Mesenteric fat pad (tissue), 1 donor: ENCODE data around the gene ZSWIM3. TPM values are rescaled to one million over a fixed set of nuclear protein-coding genes. Genes with fewer than 3 reads are reported as not detected.
A peak's percentile ranks its signal among the peaks of the same experiment; 100 is the strongest.
"Not testable (repeated sequence)": the region's sequence is repeated elsewhere in the genome, so short reads cannot be mapped to it uniquely, and the experiment has no call there.

ENCODE experiments used
- DNase-seq: peaks from one replicate; pipeline ENCODE4 v3.0.0-alpha.2; 2020; ENCODE audit warnings: low spot score
- total RNA-seq: library from RNA; stranded (reverse); fragmentation: NEBNext Ultra II Directional; extraction: Animal tissue kit (Norgen Biotek cat#: 25700); gene quantifications from one replicate; pipeline ENCODE4 v1.2.1, GENCODE V29; 2021
- donor health status: DM: yes; HTN: yes; CAD: no.

ZSWIM3 gene
- total RNA-seq, 1 donor from 2014 or later = 2.2 TPM

GRCh38 chr20:45890077-45890984, 32.9 kb downstream of the ZSWIM3 start:
- no peak for DNase-seq

DNA sequence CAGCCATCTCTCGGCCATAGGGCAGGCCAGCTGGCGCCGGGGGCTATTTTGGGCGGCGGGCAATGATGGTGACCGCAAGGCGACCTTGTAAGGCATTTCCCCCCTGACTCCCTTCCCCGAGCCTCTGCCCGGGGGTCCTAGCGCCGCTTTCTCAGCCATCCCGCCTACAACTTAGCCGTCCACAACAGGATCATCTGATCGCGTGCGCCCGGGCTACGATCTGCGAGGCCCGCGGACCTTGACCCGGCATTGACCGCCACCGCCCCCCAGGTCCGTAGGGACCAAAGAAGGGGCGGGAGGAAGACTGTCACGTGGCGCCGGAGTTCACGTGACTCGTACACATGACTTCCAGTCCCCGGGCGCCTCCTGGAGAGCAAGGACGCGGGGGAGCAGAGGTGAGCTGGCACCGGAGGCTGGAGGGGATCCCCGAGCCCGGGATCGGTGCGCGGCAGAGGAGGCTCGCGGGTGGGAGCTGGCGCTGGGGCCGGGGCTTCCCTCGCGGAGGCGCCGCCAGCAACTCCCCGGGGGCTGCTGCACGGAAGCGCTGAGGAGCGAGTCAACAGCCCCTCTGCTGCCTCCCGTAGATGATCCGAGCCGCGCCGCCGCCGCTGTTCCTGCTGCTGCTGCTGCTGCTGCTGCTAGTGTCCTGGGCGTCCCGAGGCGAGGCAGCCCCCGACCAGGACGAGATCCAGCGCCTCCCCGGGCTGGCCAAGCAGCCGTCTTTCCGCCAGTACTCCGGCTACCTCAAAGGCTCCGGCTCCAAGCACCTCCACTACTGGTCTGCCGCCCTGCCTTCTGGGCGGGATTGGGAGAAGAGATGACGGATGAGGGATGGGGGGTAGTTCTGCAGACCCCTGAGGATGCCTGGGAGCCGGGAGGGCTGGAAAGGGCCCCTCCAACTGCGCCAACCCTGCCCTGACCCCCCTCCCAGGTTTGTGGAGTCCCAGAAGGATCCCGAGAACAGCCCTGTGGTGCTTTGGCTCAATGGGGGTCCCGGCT, 33.9 kb downstream of the ZSWIM3 start, which contains the start of the genes CTSA and NEURL2:
Gene CTSA (plus strand): TSS at position 351 of the 999 bp plus-strand sequence. CDS start 234 bp downstream, at position 585.
Gene NEURL2 (minus strand): TSS at position 224 of the 999 bp plus-strand sequence. CDS start 217 bp downstream, at position 7.
- DNase-seq = peak; percentile 96

DNA sequence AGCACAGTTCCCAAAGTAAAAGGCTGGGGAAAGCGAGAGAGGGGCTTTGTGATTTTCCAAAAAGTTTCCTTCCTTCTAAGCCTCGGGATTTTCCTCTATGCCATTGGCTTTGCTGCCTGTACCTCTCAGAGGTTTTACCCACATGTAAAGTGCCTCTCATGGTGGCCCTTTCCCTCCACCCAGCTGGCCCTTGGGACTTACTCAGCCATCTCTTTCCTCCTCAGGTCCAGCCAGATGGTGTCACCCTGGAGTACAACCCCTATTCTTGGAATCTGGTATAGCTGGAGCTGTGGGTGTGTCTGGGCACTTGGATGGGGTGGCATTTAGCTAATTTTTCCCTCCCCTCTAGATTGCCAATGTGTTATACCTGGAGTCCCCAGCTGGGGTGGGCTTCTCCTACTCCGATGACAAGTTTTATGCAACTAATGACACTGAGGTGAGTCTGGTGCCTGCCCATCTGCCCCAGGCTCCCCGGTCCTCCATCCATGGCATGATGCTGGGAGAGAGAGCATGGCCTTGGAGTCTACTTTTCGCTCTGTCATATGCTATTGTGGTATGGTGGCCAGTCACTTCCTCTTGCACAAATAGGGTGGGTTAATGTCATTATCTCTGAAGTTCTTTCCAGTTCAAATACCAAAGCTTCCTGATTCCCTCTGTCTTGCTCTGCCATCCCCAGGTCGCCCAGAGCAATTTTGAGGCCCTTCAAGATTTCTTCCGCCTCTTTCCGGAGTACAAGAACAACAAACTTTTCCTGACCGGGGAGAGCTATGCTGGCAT, 34.8 kb downstream of the ZSWIM3 start:
- no peak for DNase-seq

DNA sequence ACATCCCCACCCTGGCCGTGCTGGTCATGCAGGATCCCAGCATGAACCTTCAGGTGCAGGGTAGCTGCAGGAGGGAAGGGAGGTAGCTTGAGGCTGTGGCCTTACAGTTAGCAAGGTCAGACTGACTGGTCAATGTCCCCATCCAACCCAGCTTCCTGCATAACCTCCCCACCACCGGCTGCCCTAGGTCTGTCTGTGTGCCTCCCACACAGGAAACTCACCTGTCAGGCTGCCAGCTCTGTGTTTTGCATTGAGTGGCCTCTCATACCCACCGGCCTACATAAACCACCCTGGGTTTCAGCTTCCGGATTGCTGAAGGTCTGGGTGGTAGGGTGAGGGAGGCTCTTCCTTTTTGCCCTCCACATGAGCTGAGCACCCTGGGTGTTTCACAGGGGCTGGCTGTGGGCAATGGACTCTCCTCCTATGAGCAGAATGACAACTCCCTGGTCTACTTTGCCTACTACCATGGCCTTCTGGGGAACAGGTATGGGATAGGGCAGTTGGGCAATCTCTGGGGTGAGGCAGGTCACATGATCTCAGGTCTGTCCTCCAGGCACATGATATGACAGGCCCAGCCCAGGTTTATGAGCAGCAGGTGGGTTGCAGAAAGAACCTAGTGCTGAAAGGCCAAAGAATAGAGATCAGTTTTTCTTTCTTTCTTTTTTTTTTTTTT, 35.5 kb downstream of the ZSWIM3 start:
- DNase-seq = no peak

GRCh38 chr20:45893831-45894230, 36.4 kb downstream of the ZSWIM3 start:
- DNase-seq = no peak

DNA sequence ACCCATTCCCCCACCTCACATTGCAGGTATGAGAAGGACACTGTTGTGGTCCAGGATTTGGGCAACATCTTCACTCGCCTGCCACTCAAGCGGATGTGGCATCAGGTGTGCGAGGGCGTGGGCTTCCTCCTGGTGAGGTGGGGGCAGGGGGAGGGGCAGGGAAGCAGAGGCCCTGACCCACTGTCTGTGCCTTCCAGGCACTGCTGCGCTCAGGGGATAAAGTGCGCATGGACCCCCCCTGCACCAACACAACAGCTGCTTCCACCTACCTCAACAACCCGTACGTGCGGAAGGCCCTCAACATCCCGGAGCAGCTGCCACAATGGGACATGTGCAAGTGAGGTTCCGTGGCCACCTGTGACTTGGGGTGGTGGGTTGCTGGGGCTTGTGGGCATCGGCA, 37.4 kb downstream of the ZSWIM3 start:
- no peak for DNase-seq

GRCh38 chr20:45896641-45897161, 39.3 kb downstream of the ZSWIM3 start:
- DNase-seq = no peak

- no peak for DNase-seq
Measured at GRCh38 chr20:45897289-45897688, 39.9 kb downstream of the ZSWIM3 start.

DNA sequence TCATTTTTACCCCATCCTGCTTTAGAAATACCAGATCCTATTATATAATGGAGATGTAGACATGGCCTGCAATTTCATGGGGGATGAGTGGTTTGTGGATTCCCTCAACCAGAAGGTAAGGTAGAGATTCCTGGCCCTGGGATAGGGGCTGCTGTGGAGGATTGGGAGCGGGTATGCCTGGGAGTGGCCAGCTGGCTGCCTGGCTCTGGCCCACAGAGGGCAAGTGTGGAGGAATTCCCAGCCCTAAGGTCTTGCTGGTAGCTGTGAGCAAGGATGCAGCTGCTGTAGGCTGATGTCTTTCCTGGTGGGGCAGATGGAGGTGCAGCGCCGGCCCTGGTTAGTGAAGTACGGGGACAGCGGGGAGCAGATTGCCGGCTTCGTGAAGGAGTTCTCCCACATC, 40.3 kb downstream of the ZSWIM3 start:
- DNase-seq = no peak

DNA sequence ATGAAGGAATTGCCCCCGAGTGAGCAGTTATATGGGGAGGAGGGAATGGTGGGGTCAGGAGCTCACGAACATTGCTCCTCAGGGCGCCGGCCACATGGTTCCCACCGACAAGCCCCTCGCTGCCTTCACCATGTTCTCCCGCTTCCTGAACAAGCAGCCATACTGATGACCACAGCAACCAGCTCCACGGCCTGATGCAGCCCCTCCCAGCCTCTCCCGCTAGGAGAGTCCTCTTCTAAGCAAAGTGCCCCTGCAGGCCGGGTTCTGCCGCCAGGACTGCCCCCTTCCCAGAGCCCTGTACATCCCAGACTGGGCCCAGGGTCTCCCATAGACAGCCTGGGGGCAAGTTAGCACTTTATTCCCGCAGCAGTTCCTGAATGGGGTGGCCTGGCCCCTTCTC, 40.9 kb downstream of the ZSWIM3 start:
- no peak for DNase-seq

DNA sequence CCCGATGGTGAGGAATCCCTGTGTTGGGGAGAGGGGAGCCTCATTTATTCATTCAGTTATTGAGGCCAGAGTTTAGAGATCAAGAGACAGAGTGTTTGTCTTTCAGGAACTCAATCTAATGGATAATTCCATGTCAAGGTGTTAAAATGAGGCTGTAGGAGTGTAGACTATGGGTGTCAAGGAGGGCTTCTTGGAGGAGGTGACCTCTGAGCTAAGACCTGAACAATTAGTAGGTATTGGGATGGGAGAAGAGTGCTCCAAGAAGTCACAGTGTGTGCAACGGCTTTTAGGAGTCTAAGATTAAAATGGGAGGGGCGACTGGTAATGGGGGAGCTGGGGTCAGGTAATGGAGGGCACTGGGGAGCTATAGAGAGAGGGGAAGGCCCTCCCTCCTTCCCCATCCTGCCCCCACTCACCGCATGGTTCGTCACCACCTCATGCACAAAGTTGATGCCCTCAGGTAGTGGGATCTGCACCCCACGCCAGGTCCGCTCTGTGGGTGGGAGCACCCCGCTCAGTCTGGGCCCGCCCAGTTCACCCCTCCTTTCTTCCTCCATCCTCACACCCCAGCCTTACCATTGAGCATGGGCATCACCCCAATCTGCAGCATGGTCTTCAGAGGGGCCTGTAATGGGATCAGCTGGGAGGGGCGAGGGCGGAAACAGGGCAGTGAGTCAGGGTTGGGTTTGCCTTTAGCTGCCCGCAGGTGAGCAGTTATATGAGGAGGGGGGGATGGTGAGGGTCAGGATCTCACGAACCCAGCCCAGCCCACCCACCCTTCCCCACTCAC, 41.8 kb downstream of the ZSWIM3 start:
- DNase-seq = no peak

DNA sequence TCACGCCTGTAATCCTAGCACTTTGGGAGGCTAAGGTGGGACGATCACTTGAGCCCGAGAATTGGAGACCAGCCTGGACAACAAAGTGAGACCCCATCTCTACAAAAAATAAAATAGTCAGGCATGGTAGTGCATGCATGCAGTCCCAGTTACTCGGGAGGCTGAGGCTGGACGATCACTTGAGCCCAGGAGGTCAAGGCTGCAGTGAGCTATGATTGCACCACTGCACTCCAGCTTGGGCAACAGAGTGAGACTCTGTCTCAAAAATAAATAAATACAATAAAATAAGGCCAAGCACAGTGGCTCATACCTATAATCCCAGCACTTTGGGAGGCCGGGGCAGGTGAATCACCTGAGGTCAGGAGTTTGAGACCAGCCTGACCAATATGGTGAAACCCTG, 43.9 kb downstream of the ZSWIM3 start:
- DNase-seq = not testable (repeated sequence)

- DNase-seq = no peak
Measured at GRCh38 chr20:45902199-45902701, 44.8 kb downstream of the ZSWIM3 start.

DNA sequence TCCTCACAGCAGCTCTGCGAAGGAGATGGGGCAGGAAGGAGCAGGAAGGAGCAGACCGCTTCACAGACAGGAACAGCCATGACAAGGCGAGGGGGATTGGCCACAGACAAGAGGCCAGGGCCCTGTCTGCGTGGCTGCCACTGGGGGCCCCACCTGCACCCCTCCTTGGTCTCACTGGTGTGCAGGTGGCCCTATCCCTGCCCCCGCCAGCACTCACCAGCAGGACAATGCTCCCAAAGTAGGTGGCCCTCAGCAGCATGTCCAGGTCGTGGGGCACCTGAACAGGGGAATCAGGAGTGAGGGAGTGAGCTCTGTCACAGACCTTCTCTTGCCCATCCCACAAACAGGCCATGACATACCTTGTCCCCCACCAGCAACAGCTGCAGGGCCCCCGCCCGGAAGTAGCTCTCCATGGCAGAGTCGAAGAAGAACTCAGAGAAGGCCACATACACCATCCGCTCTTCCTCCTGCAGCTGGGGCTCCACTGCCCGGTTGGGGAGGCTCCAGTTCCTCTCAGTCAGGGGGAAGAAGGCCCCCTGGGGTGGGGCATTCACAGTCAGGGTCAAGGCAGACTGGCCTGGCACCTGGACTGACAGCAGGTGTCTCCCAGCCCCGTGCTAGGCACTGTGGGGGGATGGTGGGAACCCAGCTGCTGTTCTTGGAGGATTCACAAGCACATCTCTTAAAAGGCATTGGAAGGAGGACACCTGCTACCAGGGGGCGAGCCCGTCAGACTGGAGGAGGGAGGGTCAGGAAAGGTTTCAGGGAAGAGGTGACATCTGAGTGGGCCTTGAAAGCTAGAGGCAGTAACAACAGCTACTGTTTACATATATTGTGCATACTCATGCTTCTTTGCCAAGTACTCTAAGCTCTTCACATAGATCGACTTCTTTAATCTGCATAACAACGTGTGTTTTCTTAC, 47.4 kb downstream of the ZSWIM3 start:
- no peak for DNase-seq

DNA sequence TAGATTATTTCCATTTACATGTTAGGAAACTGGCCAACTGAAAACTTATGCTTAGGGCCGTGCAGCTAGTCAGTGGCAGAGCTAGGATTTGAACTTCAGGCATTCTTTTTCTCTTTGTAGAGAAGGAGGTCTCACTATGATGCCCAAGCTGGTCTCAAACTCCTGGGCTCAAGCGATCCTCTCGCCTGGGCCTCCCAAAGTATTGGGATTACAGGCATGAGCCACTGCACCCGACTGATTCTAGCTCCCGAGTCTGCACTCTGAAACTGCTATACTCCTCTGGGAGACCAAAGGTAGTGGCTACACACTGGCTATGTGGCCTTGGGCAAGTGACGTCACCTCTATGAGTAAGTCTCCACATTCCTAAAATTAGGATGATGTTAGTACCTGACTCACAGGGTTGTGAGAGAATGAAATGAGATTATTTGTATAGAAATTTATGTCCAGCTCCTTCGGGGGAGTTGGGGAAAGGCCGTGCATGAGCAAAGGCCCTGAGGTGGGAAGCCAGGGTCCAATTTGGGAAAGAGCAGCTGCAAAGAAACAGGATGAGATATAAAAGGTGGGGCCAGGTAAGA, 48.2 kb downstream of the ZSWIM3 start:
- no peak for DNase-seq

- no peak for DNase-seq
Measured at GRCh38 chr20:45907219-45907948, 50.0 kb downstream of the ZSWIM3 start.

- DNase-seq = no peak
Measured at GRCh38 chr20:45908084-45908483, 50.7 kb downstream of the ZSWIM3 start.
